HEK293T (cell line): ENCODE results near the gene ST6GAL2.

Source experiments
- ARNT ChIP-seq: fragments of 450-650 bp; IDR thresholded peaks from 2 replicates; pipeline ENCODE4 v1.6.1; 2017; ENCODE audit warnings: mild to moderate bottlenecking
- BHLHE40 ChIP-seq: fragments of 450-650 bp; IDR thresholded peaks from 2 replicates; pipeline ENCODE4 v1.6.1; 2016; ENCODE audit warnings: mild to moderate bottlenecking, moderate library complexity, borderline replicate concordance
- ELF4 ChIP-seq: fragments of 450-650 bp; IDR thresholded peaks from 2 replicates; pipeline ENCODE4 v1.6.1; 2017; ENCODE audit warnings: antibody characterized with exemption
- FOXA1 ChIP-seq: fragments of 450-650 bp; IDR thresholded peaks from 2 replicates; pipeline ENCODE4 v1.6.1; 2016; ENCODE audit warnings: mild to moderate bottlenecking
- FOXK2 ChIP-seq: fragments of 450-650 bp; IDR thresholded peaks from 2 replicates; pipeline ENCODE4 v1.6.1; 2016; ENCODE audit warnings: mild to moderate bottlenecking
- FOXM1 ChIP-seq: fragments of 450-650 bp; IDR thresholded peaks from 2 replicates; pipeline ENCODE4 v1.6.1; 2017; ENCODE audit warnings: mild to moderate bottlenecking, borderline replicate concordance
- L3MBTL2 ChIP-seq: fragments of 450-650 bp; conservative IDR thresholded peaks from 2 replicates; pipeline ENCODE4 v1.6.1; 2016; ENCODE audit warnings: mild to moderate bottlenecking
- SP1 ChIP-seq: fragments of 450-650 bp; IDR thresholded peaks from 2 replicates; pipeline ENCODE4 v1.6.1; 2017
- SUZ12 ChIP-seq: fragments of 450-650 bp; IDR thresholded peaks from 2 replicates; pipeline ENCODE4 v1.6.1; 2016; ENCODE audit warnings: mild to moderate bottlenecking
- ZNF384 ChIP-seq: fragments of 450-650 bp; IDR thresholded peaks from 2 replicates; pipeline ENCODE4 v1.6.1; 2016
- TF ChIP-seq, protein P1 (sequence below): fragments of 450-650 bp; IDR thresholded peaks from 2 replicates; pipeline ENCODE4 v1.6.1; 2016

DNA sequence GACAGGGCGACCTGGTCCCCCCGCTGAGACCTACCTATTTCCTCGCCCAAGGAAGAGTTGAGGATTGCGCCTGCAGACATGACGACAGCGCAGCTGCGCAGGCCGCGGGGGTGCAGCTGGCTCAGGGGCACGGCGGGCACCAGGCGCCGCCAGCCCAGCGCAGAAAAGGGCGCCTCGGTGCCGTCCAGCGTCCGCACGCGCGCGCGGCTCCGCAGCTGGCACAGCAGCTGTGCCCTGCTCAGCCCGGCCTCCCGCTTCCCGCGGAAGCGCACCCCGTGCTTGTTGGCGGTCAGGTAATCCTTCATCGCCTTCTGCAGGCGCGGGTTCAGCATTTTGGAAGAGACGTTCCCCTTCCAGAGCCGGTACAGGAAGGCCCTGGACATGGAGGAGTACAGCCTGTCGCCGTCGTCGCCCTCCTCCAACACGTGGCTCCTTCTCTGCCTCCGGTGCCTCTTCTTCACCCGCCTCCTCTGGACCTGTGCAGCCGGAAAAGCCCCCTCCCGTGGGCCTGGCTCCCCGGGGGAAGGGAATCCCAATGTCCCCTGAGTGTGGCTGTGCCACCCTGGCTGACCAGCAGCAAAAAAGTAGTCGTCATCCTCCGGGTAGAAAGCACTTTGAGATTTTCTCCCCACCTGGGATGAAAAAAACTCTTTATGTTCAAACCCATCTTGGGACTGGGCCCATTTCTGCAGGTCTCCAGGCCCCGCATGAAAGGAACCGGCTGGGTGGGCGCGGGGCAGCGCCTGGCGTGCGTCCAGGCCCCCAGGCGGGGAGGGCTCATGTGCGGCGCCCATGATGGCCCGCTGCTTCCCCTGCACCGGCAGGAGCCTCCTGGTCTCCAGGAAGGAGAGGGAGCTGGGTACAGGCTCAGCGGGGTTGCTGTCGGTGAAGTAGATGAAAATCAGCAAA lies 42.7 kb downstream of the ST6GAL2 start:
- TF ChIP-seq SUZ12 (no peak), ARNT (no peak), ELF4 (no peak), BHLHE40 (no peak), SP1 (no peak), ZNF384 (no peak), FOXM1 (no peak), FOXA1 (no peak), L3MBTL2 (no peak), FOXK2 (no peak)
- TF ChIP-seq, protein P1, sequence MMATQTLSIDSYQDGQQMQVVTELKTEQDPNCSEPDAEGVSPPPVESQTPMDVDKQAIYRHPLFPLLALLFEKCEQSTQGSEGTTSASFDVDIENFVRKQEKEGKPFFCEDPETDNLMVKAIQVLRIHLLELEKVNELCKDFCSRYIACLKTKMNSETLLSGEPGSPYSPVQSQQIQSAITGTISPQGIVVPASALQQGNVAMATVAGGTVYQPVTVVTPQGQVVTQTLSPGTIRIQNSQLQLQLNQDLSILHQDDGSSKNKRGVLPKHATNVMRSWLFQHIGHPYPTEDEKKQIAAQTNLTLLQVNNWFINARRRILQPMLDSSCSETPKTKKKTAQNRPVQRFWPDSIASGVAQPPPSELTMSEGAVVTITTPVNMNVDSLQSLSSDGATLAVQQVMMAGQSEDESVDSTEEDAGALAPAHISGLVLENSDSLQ: no peak
